SK-MEL-5 (cell line): Measurements from ENCODE around the gene PLCB4. TPM values are rescaled to one million over a fixed set of nuclear protein-coding genes. Genes with fewer than 3 reads are reported as not detected.
A peak's percentile ranks its signal among the peaks of the same experiment; 100 is the strongest.
"Not testable (repeated sequence)": the region's sequence is repeated elsewhere in the genome, so short reads cannot be mapped to it uniquely, and the experiment has no call there.

ENCODE experiments used
- DNase-seq: peaks from one replicate; pipeline ENCODE4 v3.0.0-alpha.2; 2016; ENCODE audit warnings: low read depth, low spot score
- in situ Hi-C: cut with HindIII; loops from 2 replicates; pipeline ENCODE4 v1.10.0; 2016; ENCODE audit warnings: low sequenced_read_pairs, high pct_unique_total_duplicates, low pct_unique_long_range_greater_than_20kb
- polyA plus RNA-seq, 2 experiments: library from polyadenylated mRNA; depleted of rRNA; stranded (reverse); fragments of >200 nt; gene quantifications; 2 replicates each; pipeline ENCODE4 v1.2.3, GENCODE V29; 2015
- total RNA-seq: library from RNA; depleted of rRNA; stranded (reverse); fragments of >200 nt; shearing (Covaris generic); gene quantifications from 2 replicates; pipeline ENCODE4 v1.2.3, GENCODE V29; 2014; rRNA removed

PLCB4 gene
- 15.8 and 16.1 TPM in 2 replicates for total RNA-seq
- 9.3 and 10.8 TPM in 2 replicates for polyA plus RNA-seq (2015; cell fraction: cytosol; rRNA removed)
- polyA plus RNA-seq (2015; cell fraction: nucleus; rRNA removed) = 46.6 and 55.2 TPM in 2 replicates

DNA sequence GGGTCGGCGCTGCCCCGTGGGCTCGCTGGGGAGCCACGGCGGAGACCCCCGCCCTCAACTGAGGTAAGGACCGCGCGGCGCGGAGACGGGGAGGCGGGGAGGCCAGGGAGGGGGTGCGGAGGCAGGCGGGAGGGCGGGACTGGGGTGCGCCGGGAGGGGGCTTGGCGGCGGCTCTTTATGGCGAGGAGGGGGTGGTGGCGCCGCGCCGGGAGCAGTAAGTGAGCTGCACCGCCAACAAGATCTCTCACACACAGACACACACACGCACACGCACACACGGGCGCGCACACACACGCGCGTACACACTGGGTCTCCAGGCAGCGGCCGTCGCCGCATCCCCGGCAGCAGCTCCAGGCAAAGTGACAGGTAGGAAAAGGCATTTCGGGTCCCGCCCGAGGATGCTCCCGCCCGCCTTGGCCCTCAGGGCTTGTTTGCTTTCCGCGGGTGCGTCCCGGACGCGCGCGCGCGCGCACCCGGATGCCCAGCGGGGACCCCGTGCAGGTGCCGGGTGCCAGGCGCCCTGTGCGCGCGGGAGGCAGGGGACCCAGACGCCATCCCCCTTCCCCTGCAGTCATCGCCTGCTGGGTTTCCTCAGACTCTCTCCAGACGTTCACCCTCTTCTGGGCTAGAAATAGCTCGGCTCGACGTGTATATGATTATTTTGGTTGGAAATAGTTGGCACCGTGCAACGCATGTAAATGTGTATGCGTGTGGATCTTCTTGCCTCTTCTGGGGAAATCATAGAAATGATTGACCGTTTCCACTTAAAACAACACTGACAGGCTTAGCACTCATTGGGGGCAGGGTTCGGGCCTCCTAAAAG is at the start of gene PLCB4:
PLCB4 (plus strand) TSS at position 247 of the 823 bp plus-strand sequence. CDS start 238,728 bp downstream, outside the sequence.
- in situ Hi-C loops = no loop called here
- peak; percentile 54 for DNase-seq

DNA sequence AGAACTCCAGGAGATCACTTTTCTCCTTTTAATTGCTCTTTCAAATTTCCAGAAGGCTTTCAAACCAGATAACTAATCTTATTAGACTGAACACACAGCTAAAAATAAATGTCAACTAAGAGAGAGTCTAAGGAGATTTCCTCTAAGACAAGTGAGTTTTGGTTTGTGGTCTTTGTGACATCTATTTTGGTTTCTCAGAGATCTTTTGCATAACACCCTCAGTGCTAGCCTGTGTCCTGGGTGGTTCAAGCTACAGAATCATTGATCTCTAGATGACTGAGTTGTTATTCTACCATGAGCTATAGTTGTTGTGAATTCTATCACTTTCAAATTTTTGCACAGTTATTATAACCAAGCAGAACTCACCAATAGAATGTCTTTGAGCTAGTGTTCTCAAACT is 49.1 kb upstream of the PLCB4 start:
- no peak for DNase-seq
- in situ Hi-C loops = no loop called here

DNA sequence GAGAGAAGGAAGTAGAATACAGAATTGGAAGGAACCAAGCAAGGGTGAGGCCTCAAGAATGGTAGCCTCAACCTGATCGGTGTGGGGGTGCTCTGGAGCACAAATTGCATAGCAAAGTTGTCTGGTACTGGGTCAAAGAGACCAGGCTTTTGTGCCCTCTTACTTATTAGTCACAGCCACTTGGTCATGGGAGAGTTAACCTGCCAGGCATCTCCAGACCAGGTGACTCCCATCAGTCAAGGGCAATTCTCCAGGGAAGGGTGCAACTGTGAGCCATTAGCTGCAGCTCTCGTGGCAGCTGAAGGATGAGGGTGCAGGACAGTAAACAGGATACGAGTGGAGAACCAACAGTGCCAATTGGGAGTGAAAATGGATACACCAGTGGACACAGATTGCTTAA is 47.7 kb upstream of the PLCB4 start:
- no peak for DNase-seq
- in situ Hi-C loops = no loop called here

DNA sequence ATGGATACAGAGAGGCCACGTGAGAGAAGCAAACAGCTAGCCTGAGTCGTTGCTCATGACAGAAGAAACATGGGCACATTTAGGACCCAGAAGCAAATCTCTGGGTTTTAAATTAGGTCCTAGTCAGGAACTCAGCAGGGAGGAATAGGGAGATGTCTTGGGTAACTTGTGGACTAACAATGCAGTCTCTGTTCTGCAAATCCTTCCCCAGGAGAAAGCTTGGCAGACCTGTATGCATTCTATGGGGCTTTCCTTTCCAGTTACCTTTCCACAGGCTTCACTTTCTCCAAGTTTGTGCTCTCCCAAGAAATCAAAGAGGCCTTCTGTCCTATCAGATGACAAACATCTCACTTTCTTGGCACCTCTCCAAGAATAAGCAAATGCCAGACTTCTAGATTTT is 47.2 kb upstream of the PLCB4 start:
- peak; percentile 97 for DNase-seq
- in situ Hi-C loops = no loop called here

DNA sequence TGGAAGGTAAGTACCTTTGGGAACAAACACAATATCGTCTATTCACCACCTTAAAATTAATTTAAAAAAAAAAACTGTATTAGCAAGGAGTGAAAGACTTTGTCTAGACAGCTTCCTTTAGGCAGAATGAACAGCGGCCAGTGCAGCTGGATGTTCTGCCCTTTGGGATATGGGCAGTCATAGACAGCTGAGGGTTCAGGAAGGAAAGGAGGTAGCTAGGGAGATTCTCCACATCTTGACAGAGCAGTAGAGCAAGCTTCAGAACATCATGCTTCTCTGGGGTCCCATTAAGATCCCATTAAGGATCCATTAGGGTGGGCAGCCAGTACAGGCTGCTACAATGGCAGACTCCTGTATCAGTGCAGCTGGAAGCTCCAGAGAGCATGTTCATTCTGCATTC is 46.5 kb upstream of the PLCB4 start:
- in situ Hi-C loops = no loop called here
- DNase-seq = peak; percentile 30

DNA sequence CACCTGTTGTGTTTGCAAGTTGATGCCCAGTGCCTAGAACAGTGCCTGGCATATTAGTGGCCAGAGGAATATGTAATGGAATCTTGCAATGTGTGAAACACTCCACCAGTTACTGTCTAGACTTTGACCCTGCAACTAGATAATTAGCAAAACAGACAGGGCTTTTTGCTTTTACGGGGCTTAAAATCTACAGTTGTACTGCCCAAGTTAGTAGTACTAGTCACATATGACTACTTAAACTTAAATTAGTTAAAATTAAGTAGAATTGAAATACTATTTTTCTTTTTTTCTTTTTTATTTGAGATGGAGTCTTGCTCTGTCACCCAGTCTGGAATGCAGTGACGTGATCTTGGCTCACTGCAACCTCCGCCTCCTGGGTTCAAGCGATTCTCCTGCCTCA is 44.3 kb upstream of the PLCB4 start:
- DNase-seq = no peak
- in situ Hi-C loops = no loop called here

DNA sequence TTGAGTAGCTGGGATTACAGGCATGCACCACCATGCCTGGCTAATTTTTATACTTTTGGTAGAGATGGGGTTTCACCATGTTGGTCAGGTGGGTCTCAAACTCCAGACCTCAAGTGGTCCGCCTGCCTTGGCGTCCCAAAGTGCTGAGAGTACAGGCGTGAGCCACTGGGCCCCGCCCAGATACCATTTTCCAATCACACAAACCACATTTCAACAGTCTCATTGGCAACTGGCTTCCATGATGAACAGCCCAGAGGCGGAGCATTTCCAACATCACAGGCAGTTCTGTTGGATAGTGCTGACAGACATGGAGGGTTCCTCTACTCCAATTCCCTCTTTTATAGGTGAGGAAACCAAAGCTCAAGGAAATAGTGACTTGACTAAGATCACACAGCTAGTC is 43.9 kb upstream of the PLCB4 start:
- in situ Hi-C loops = no loop called here
- no peak for DNase-seq

DNA sequence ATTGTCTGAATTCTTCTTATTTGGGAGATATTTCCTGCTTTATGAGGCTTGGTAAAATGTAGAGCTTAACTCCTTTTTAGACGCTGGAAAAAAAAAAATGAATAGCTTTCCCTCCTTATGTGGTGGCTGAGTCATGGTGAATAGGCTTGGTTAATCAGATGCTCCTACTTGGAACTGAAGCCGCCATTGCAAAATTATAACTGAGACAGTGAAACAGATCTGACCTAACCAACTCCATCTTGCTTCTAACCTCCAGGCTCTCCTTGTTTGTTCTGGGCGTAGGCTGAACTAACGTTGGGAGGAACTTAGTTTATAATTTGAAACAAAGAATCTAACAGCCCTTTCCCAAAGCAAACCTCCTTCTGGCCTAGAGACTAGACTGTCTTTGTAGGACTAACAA is 43.2 kb upstream of the PLCB4 start:
- in situ Hi-C loops = no loop called here
- peak; percentile 16 for DNase-seq

DNA sequence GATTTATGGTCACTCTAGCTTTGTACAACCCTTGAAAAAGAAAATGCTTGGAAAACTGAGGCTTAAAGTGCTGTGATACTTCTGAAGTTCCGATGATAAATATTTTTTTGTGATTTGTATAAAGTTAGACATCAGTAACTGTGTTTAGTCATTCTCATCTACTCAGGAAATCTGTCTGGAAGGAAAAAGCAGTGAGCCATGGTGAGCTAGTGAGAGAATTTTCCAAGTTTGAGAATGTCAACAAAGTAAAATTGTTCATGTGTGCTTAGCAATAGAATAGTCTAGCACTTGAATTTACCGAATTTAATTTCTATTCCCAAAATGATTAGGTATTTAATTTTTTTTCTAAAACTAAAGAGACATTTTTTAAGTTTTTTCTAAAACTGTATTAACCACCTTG is 41.3 kb upstream of the PLCB4 start:
- no peak for DNase-seq
- in situ Hi-C loops = no loop called here

DNA sequence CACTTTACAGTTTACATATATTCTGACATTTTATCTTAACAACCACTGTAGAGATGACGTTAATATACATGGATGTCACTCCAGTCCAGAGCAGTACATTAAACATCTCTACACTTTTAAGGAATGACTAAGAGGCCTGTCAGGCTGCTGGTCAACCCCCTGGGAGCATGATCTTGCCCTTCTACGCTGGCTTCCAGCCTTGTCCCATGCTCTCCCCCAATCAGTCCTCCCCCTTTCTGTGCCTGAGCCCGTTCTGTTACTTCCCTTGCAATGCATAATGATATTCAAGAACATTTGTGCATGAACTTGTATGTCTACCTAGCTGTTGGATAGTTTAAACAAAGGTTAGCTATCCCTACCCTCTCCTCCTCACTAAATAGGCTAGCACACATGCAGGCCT is 40.5 kb upstream of the PLCB4 start:
- in situ Hi-C loops = no loop called here
- no peak for DNase-seq

DNA sequence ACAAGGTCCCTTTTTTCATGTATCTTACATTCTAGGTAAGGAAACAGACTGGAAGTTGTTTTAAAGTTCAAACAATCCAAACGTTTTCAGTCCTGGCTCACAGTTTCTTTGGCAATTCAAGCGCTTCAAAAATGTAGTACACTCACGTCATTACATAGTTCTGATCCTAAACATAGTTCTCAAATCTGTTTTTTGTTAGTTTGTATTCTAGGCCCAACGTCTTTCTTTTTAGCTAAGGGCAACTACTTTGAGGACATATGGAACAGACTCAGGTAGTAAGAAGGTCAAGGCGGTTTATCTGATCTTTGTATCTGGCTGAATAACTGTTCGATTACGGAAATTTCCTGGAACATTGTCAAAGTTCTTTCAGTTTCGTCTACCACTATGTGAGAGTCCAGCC is 36.9 kb upstream of the PLCB4 start:
- in situ Hi-C loops = no loop called here
- DNase-seq = no peak

DNA sequence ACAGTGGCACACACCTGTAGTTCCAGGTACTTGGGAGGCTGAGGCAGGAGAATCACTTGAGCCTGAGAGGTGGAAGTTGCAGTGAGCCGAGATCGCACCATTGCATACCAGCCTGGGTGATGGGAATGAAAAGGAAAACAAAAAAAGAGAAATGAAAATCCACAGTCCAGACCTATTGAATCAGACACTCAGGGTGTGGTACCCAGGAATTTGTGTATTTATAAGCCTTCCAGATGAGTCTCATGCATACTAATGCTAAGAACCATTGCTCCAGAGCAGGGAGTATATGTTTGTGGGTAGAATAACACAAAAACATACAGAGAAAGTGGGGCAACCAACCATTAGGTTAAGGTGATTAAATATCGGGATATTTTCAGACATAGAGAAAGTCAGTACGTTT is 36.1 kb upstream of the PLCB4 start:
- DNase-seq = no peak
- in situ Hi-C loops = no loop called here

DNA sequence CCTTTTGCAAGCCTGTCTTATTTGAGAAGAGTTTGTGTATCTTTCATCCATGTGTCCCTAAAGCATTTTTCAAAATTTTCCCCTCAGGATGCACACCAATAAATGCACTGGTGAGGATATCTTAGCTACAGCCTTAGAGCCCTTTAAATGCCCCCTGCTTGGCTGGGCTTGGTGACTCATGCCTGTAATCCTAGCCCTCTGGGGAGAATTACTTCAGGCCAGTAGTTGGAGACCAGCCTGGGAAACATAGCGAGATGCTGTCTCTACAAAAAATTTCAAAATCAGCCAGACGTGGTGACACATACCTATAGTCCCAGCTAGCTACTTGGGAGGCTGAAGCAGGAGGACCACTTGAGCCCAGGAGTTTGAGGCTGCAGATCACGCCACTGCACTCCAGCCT is 33.8 kb upstream of the PLCB4 start:
- DNase-seq = peak; percentile 19
- in situ Hi-C loops = no loop called here

DNA sequence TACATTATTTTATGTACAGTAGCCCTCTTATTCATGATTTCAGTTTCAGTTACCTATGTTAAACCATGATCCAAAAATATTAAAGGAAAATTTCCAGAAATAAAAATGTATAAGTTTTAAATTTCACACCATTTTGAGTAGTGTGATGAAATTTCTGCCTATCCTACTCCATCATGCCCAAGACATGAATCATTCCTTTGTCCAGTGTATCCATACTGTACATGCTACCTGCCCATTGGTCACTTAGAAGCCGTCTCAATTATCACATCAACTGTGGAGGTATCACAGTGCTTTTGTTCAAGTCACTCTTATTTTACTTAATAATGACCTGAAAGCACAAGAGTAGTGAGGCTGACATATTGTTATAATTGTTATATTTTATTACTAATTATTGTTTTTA is 32.3 kb upstream of the PLCB4 start:
- in situ Hi-C loops = no loop called here
- DNase-seq = no peak

DNA sequence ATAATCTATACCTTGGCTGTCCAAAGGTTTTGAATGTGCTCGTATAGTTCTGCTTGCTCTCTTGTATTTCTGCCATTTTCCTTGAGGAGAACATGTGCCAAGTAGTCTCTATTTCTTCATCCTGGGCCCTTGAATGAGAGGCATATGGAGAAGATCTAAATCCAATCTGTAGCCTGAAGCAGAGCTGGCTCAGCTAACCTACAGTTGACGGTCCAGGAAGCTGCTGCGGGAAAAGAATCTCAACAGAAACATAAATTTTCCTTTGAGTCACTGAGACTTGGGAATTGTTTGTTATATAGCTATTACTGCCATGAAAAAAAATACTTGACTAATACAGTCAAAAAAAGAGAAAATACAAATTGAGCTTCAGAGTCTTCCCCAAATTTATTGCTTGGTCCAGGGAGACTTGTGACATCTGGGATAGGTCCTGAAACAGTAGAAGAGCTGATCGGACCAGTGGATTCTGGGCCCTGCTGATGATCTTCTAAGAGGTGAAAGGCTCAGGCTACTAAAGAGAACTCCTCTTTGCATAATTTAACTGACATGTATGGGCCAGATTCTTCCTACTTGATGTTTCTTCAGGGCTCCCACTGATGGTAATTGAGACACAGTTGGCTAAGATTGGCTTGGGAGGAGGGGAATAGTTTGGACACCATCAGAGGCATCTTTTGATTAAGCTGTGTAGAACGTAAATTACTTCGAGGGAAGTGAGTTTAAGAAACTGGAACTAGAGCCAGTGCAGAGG is 29.9 kb upstream of the PLCB4 start:
- in situ Hi-C loops = no loop called here
- no peak for DNase-seq

DNA sequence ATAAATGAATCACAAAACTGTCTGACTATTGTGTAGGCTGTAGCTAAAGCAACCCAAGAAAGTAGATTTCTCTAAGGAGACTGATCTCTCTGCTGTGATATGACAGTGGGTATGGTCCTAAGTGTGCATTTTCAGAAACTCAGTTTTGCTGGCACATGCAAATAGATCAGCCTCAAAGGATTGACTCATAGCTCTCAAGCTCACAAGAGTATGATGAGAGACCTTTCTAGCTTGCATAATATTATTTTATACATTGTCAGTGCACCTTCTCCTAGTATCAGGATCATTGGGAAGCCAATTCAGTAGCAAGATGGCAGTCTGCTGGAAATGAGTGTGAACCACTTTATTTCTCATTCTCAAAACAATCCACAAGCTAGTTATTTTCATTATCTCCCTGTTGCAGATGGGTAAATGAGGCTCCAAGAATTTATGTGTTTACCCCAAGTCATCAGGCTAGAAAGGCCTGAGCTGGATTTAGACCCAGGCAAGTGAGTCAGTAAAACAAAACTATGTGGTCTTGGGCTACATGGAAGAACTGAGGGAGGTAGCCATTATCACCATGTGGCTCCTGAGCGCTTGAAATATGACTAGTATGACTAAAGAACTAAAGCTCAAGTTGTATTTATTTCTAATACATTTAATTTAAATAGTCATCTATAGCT is 27.9 kb upstream of the PLCB4 start:
- in situ Hi-C loops = no loop called here
- no peak for DNase-seq

DNA sequence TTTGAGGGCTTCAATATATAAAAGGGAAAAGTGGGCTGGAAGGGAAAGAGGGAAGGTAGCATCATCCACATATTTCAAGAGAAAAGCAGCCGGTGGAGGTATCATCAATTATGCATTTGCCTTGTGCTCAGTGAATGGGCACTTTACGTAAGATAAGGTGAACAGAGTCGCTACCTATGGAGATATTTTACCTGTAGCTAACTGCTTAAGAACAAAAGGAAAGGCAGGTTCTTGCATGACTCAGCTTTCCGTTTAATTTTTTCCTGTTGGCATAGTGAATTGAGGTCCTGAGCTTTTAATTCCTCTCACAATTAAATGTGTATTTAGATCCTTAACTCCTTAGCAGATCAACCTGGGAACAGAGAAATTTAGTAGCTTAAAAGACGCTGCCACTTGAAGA is 25.5 kb upstream of the PLCB4 start:
- no peak for DNase-seq
- in situ Hi-C loops = no loop called here

DNA sequence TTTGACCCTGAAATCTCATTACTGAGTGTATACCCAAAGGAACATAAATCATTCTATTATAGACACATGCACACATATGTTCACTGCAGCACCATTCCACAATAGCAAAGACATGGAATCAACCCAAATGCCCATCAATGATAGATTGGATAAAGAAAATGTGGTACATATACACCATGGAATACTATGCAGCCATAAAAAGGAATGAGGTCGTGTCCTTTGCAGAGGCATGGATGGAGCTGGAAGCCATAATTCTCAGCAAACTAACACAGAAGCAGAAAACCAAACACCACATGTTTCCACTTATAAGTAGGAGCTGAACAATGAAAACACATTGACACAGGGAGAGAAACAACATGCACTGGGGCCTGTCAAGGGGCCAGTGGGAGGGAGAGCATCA is 21.0 kb upstream of the PLCB4 start:
- in situ Hi-C loops, DNase-seq: not testable (repeated sequence)
